GM23338 (cell line): Measurements from ENCODE around the gene APAF1. TPM values are rescaled to one million over a fixed set of nuclear protein-coding genes. Genes with fewer than 3 reads are reported as not detected.

ENCODE experiments used
- CTCF ChIP-seq, 2 experiments: fragments of 200-600 bp in 1 of 2; sonication (generic) in 1 of 2; conservative IDR thresholded peaks; 2 replicates each; pipeline versions ENCODE4 v1.5.1 to v1.6.1; 2016 to 2017; ENCODE audit warnings: antibody characterized with exemption in 2 of 2, low read depth in 2 of 2, mild to moderate bottlenecking in 2 of 2, moderate library complexity in 1 of 2
- ETS1 ChIP-seq: IDR thresholded peaks from 2 replicates; pipeline ENCODE4 v1.6.1; 2016; ENCODE audit warnings: antibody characterized with exemption
- NANOG ChIP-seq: IDR thresholded peaks from 2 replicates; pipeline ENCODE4 v1.6.1; 2016; ENCODE audit warnings: antibody characterized with exemption, borderline replicate concordance
- REST ChIP-seq: IDR thresholded peaks from one replicate; pipeline ENCODE4 v1.6.1; 2018; ENCODE audit warnings: antibody characterized with exemption; ENCODE audit not compliant: unreplicated experiment
- ZNF462 ChIP-seq: fragments of 250-450 bp; sonication (Bioruptor Pico); IDR thresholded peaks from 2 replicates; pipeline ENCODE4 v1.5.0; 2020; ENCODE audit warnings: mild to moderate bottlenecking, moderate library complexity
- polyA plus RNA-seq: library from polyadenylated mRNA; unstranded; fragments of >200 nt; fragmentation: Nextera tagmentation; extraction: Ambion mirVana; gene quantifications from 2 replicates; pipeline ENCODE4 v1.2.1, GENCODE V29; 2016
- total RNA-seq: library from RNA; depleted of rRNA; stranded (reverse); fragments of >200 nt; shearing (Covaris generic); gene quantifications from 2 replicates; pipeline ENCODE4 v1.2.3, GENCODE V29; 2014

APAF1 gene
- total and polyA plus RNA-seq, 2 experiments from 2014 or later: 12.0 to 31.2 TPM

- no peak for TF ChIP-seq ZNF462
- TF ChIP-seq ETS1: no peak
- TF ChIP-seq CTCF (conservative IDR thresholded peaks at IDR 0.05; ENCODE audit: low read depth in 2 of 2): no peak
- no peak for TF ChIP-seq NANOG
- no peak for TF ChIP-seq REST
Observed at GRCh38 chr12:98612696-98613334, 32.3 kb upstream of the APAF1 start (continued).
